Heart right ventricle (tissue), 16 donors: ENCODE data around the gene UNC5CL. TPM values are rescaled to one million over a fixed set of nuclear protein-coding genes. Genes with fewer than 3 reads are reported as not detected.

ENCODE experiments used
- ATAC-seq, 8 donors: fragments of 200-7000 bp; cut with Tn5 transposase; one replicate each; pipeline ENCODE4 v1.9.1; 2020; ENCODE audit warnings: mild to moderate bottlenecking in 8 of 8, moderate library complexity in 8 of 8, moderate number of reproducible peaks in 1 of 8
- DNase-seq, 2 donors: peaks; one replicate each; pipeline ENCODE4 v3.0.0-alpha.2; 2020
- H3K27ac ChIP-seq, 10 donors: fragments of 200-600 bp; sonication (generic) in 2 of 10; one replicate each; pipeline versions ENCODE4 v1.5.0 to v1.8.0; 2020 to 2022; ENCODE audit warnings: mild to moderate bottlenecking in 3 of 10
- H3K27me3 ChIP-seq, 7 donors: fragments of 200-600 bp; one replicate each; pipeline ENCODE4 v1.8.0; 2021 to 2022; ENCODE audit warnings: mild to moderate bottlenecking in 2 of 7
- H3K36me3 ChIP-seq, 9 donors: fragments of 200-600 bp; sonication (generic) in 1 of 9; one replicate each; pipeline versions ENCODE4 v1.5.0 to v1.8.0; 2020 to 2022; ENCODE audit warnings: mild to moderate bottlenecking in 2 of 9
- H3K4me1 ChIP-seq, 9 donors: fragments of 200-600 bp; sonication (generic) in 1 of 9; one replicate each; pipeline versions ENCODE4 v1.5.0 to v1.8.0; 2020 to 2022; ENCODE audit warnings: mild to moderate bottlenecking in 4 of 9
- H3K4me3 ChIP-seq, 10 donors: fragments of 200-600 bp; sonication (generic) in 2 of 10; one replicate each; pipeline versions ENCODE4 v1.5.0 to v1.8.0; 2020 to 2022; ENCODE audit warnings: mild to moderate bottlenecking in 7 of 10, moderate library complexity in 2 of 10
- H3K9me3 ChIP-seq, 11 donors: fragments of 200-600 bp in 10 of 11; sonication (generic) in 2 of 11; one replicate each; pipeline versions ENCODE4 v1.5.0 to v1.8.0; 2013 to 2022; ENCODE audit warnings: mild to moderate bottlenecking in 2 of 11, control low read depth in 1 of 11, moderate library complexity in 1 of 11
- WGBS, 2 donors: extraction: QIAGEN DNeasy Blood & Tissue Kit; methylation state at CpG; one replicate each; pipeline ENCODE4 v1.1.7; 2013; ENCODE audit warnings: inconsistent platforms in 1 of 2; 5-methylcytosine and 5-hydroxymethylcytosine counted together
- intact Hi-C, 10 donors: fragments of 100-400 bp; cut with DNase I; formaldehyde crosslinking; loops; one replicate each; pipeline versions ENCODE4 v1.11.1 to v1.14.2; 2022
- polyA plus RNA-seq, 2 donors: library from polyadenylated mRNA; stranded (reverse); fragments of 200-250 nt; gene quantifications; one replicate each; pipeline ENCODE4 v1.2.3, GENCODE V29; 2013
- total RNA-seq, 10 donors: library from RNA; stranded (reverse); fragmentation: NEBNext Ultra II Directional in 3 of 10; extraction: Animal tissue kit (Norgen Biotek cat#: 25700) in 3 of 10; gene quantifications; one replicate each; pipeline versions ENCODE4 v1.2.1 to v1.2.4, GENCODE V29; 2021 to 2023
- TF ChIP-seq, protein P1 (sequence below), 9 donors: fragments of 200-600 bp; sonication (generic) in 2 of 9; IDR thresholded peaks; one replicate each; pipeline versions ENCODE4 v1.5.0 to v1.8.0; 2021 to 2022; ENCODE audit warnings: antibody characterized with exemption in 9 of 9, mild to moderate bottlenecking in 5 of 9, moderate library complexity in 1 of 9
- donor health status: Arrhythmogenic right ventricular cardiomyopathy.
- donor health status: ischemic (EF 13 %, LVEDD 7.1; RV severe dilation, severe dysfunction).
- donor health status: healthy with polysubstance abuse.
- donor health status: DM: no; HTN: yes; CAD: no.
- donor health status: DM: no; HTN: no; CAD: no.
- donor health status: ischemic (EF 25% LVEDD 6.9; RV normal size, moderate dysfunction).
- donor health status: ischemic (EF 25% LVEDD 5.7; RV mildly dilated, moderate dysfunction).
- donor health status: healthy.
- donor health status: DM: yes; HTN: yes; CAD: no.
- donor health status: Ischemic cardiomyopathy.
- donor health status: ischemic (EF 35%, LVEDD 5.7; RV mildly dilated, moderate dysfunction).
- donor health status: nonischemic (EF 11% LVEDD 7.7; RV severe dilation, severe dysfunction).
- donor health status: DM: yes; HTN: yes; CAD: no.
- donor health status: PGD.
- donor health status: ischemic (EF 29% LVEDD 5.4; RV normal size, mild dysfunction).
- donor health status: nonischemic (EF 23%, LVEDD 6.1; RV moderate dilation, normal function).

The UNC5CL gene
- total and polyA plus RNA-seq, 12 donors: 0.19 to 1.9 (median 0.45) TPM

DNA sequence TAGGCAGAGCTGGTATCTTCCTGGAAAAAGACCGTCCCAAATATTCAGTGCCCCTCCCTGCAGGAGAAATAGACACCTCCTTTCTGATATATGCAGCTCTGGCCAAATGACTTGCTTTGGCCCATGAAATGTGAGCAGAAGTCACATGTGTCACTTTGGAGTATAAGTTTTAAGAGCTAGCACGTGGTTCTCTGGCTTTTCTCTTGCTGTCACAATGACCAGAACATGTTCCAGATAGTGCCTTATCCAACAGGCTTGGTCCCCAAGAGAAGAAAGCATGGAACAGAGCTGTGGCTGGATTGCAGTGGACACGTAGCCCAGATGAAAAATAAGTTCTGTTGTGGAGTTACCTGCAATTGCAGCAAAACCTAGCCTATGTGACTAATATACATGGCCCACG lies 40.4 kb downstream of the UNC5CL start:
- Histone ChIP-seq H3K27ac (peak overlapping the region in 9 of 10 donors; percentile 15 to 82 (median 60)), H3K9me3 (no peaks in the 10 kb centered on the region), H3K4me3 (peak overlapping the region in 2 of 10 donors; percentile 29 to 36), H3K27me3 (peaks cover 0 to 13% (median 0%) of the 10 kb centered on the region in 7 donors), H3K4me1 (peaks cover 0 to 38% (median 14%) of the 10 kb centered on the region in 9 donors), H3K36me3 (no peaks in the 10 kb centered on the region)
- intact Hi-C loops: loop anchor here in 1 of 10 donors (10.0 kb wide), 1 partner anchor 94 kb away; no protein-coding TSS in a partner anchor
- DNase-seq (peak in 1 of 2 donors; percentile 39), ATAC-seq (peak; percentile 49 to 85 (median 74))
- 59 to 66% methylated on average over 4 of the region's 4 CpGs for WGBS, 2 donors
- TF ChIP-seq, protein P1, sequence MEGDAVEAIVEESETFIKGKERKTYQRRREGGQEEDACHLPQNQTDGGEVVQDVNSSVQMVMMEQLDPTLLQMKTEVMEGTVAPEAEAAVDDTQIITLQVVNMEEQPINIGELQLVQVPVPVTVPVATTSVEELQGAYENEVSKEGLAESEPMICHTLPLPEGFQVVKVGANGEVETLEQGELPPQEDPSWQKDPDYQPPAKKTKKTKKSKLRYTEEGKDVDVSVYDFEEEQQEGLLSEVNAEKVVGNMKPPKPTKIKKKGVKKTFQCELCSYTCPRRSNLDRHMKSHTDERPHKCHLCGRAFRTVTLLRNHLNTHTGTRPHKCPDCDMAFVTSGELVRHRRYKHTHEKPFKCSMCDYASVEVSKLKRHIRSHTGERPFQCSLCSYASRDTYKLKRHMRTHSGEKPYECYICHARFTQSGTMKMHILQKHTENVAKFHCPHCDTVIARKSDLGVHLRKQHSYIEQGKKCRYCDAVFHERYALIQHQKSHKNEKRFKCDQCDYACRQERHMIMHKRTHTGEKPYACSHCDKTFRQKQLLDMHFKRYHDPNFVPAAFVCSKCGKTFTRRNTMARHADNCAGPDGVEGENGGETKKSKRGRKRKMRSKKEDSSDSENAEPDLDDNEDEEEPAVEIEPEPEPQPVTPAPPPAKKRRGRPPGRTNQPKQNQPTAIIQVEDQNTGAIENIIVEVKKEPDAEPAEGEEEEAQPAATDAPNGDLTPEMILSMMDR (IDR thresholded peaks at IDR 0.05): no peak

DNA sequence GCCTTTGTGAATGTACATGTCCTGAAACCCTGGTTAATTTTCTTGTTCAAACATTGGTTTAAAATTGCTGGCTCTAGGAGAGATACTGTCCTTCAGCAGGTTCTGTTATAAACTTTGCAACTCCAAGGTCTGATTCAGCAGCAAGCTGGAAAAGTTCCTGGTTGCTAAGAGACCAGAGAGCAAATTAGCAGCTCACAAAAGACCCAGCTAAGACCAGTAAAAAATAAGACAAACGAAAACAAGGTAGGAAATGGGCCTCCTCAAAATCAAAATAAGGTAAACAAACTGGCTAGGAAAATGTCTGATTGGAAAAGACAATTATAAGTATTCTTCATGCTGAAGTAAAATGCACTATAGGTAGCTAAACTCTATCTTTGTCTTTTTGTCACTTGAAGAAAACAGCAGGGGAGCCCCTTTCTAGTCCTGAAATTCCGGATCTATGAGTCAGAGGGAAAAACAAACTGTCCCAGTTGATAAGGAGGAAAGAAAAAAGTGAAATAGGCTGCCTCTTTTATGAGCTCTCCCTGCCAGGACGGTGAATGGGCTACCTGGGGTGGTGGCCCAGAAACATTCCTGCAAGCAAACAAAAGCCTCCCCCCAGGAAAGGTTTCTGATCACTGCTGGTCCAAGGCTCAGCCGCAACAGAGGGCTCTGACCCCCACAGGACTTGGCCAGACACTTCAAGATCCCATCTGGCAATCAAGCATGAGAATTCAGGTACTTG lies 41.6 kb downstream of the UNC5CL start:
- peak overlapping the region in 7 of 10 donors; percentile 1 to 36 (median 19) for H3K4me3 ChIP-seq
- TF ChIP-seq, protein P1 (IDR thresholded peaks at IDR 0.05): no peak
- H3K27ac ChIP-seq: peak overlapping the region; percentile 37 to 82 (median 68)
- no peaks in the 10 kb centered on the region for H3K36me3 ChIP-seq
- H3K9me3 ChIP-seq: no peaks in the 10 kb centered on the region
- peaks cover 0 to 7% (median 0%) of the 10 kb centered on the region in 7 donors for H3K27me3 ChIP-seq
- ATAC-seq (peak in 2 of 8 donors; percentile 19 to 32), DNase-seq (no peak)
- H3K4me1 ChIP-seq: peaks cover 0 to 38% (median 14%) of the 10 kb centered on the region in 9 donors
- intact Hi-C loops: loop anchor here in 1 of 10 donors (10.0 kb wide), 1 partner anchor 93 kb away; no protein-coding TSS in a partner anchor
- 33 to 42% methylated on average over 4 of the region's 4 CpGs for WGBS, 2 donors

DNA sequence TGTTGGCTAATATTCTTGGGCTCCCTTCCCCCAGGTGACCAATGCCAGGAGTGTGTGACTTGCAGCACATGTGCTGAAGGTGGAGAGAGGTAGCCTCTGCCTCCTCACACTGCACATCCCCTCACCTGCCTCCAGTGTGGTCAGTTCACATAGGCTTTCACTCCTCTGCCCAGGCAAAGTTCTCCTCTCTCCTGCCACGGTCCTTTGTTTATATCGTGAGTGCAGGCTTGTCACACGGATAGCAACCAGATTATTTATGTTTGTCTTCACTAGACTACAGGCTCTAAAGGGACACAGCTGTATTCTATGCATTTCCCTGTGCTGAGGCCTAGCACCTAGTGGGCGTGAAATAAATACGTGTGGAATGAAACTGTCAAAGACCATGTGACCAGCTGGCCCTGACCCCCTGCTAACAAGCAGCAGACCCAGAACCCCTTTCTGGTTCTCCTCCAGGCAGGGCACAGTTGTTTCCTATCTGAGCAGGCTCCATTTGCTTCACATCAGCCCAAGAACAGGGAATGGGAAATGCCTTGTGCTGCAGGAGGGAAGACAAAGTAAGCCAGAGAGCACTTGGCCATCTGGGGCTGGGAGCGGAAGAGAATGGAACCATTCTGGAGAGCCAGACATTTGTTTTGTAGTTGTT lies 42.3 kb downstream of the UNC5CL start:
- 36 to 51% methylated on average over 6 of the region's 6 CpGs for WGBS, 2 donors
- Histone ChIP-seq H3K4me1 (peaks cover 0 to 38% (median 14%) of the 10 kb centered on the region in 9 donors), H3K27ac (peak overlapping the region; percentile 37 to 82 (median 68)), H3K36me3 (no peaks in the 10 kb centered on the region), H3K4me3 (peak overlapping the region in 4 of 10 donors; percentile 1 to 36 (median 26)), H3K27me3 (peaks cover 0 to under 1% (median 0%) of the 10 kb centered on the region in 7 donors), H3K9me3 (no peaks in the 10 kb centered on the region)
- DNase-seq (no peak), ATAC-seq (peak in 7 of 8 donors; percentile 19 to 74 (median 38))
- TF ChIP-seq, protein P1 (IDR thresholded peaks at IDR 0.05): no peak
- intact Hi-C loops: loop anchor here in 1 of 10 donors (10.0 kb wide), 1 partner anchor 92 kb away; no protein-coding TSS in a partner anchor

DNA sequence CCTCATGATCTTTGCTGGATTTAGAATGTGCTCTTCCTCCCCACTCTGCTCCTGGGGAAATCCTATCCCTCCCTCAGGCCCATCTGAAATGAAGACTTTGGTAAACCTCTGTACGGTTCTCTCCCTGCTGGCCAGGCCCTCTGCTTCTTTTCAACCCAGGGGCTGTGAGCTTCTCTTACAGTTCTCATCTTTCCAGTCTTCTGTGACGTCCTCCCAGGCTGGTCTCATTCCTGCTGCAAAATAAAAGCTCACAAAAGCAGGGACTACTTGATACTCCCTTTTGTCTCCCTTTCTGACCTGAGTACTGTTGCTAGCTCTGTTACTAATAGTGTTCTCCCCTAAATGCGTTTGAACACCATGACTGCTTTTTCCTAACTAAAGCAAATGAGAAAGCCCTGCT lies 46.3 kb downstream of the UNC5CL start:
- Histone ChIP-seq H3K4me3 (no peak overlapping the region), H3K4me1 (peaks cover 0 to 16% (median 5%) of the 10 kb centered on the region in 9 donors), H3K9me3 (no peaks in the 10 kb centered on the region), H3K27me3 (no peaks in the 10 kb centered on the region), H3K27ac (no peak overlapping the region), H3K36me3 (no peaks in the 10 kb centered on the region)
- 78% methylated on average over 3 of the region's 3 CpGs for WGBS, 2 donors
- TF ChIP-seq, protein P1 (IDR thresholded peaks at IDR 0.05): no peak
- ATAC-seq (no peak), DNase-seq (no peak)
- intact Hi-C loops: loop anchor here in 1 of 10 donors (10.0 kb wide), 1 partner anchor 88 kb away; no protein-coding TSS in a partner anchor
